Hippocampal formation (tissue), 2 donors: ENCODE data around the gene ASB18.

Source experiments
- DNase-seq, 2 donors: peaks; one replicate each; lab custom pipeline; 2025; lab: John Stamatoyannopoulos, UW

ASB18 gene

DNA sequence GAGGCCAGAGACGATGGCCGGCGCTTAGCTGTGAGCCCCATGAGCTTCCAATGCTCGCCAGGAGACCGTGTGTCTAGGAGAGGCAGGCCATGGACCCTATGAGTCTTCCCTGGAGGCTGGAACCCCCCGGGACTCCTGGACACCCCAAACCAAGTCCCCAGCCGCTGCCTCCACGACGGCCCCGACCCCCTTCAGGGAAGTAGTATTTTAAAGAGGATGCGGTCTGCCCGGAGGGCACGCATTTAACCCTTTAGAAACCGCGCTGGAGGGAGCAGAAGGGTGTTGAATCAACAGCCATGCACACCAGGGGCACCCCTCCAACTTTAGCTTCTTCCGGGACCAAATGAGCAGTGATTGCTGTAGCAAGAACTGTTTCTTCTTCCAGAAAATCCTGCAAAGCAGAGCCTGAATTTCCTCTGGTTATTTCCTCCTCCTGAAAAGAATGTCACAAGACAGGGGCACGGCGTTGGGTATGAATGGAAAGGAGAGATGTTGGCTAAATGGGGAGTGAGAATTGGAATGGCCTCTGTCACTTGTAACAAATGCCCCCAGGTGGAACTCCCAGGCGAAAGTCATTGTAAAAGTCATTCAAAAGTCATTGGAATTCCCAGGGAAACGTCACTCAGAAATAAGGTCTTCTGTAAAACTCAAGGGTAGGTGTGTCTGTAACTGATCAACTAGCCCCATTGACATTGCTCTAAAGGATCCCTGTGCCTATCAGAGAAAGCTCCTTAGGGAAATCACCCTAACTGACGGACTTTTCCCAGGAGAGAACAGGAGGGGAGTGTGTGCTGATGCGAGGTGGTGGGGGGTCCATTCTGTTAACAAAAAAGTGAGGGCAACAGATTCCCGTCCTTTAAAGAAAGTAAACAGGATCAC, 90.2 kb downstream of the ASB18 start:
- no peak for DNase-seq

GRCh38 chr2:236173036-236173728, 91.0 kb downstream of the ASB18 start:
- DNase-seq: no peak

DNA sequence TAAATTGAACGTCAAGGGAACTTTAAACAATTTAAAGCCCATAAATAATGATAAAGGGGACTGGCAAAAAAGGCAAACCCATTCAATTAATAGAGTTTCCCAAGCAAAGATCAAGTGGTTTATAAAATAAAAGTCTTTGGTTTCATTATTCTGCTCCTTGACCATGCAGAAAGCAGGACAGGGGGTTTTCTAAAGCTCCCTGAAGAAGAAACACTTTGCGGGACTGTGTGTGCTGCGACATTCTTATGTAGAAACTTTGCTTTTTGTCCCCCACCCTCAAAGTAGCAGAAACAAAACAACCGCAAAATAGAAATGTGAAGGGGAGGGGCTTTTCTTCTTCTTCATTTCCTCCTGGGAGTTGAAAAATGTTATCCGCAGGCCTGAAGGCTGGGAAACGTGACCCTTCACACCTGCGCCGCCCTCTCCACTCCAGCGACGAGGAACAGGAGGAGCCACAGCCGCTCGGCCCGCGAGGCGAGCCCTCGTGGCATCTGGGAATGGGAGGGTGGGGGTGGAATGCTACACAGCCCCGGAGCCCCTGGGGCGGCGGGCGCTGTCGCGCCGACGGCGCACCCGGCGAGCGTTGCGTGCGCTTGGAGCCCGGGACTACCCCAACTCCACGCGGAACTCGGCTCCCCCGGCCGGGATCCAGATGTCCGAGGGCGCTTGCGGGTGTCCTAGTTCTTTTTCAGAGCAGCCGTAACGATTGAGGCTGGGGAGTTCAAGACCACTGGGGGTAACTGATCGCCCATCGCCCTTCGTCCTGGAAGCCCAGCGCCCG, 91.8 kb downstream of the ASB18 start:
- DNase-seq: no peak

DNA sequence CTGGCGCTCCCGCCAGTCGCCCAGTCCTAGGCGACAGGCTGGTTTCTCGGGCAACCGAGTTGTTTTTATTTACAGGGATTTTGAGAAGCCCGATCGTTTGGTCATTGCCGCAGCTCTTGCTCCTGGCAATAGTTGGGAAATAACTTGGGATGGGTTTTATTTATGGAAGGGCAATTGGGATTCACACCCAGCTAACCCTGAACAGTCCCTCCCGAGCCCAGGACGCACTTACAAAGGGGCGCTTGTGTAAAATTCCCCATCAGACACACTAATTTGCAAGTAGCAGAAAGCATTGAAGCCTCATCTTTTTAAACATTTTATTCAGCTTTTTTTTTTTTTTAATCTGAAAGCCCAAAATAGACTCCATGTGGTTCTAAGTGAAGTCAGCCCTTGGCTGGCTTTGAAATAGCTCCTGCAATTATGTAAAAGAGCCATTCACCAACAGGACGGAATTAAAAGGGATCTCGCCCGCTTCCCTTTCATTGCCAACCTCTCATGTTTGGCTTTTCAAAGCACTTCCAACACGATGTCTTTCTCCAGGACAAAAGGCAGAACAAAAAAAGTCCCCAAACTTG, 92.4 kb downstream of the ASB18 start:
- DNase-seq: no peak

DNA sequence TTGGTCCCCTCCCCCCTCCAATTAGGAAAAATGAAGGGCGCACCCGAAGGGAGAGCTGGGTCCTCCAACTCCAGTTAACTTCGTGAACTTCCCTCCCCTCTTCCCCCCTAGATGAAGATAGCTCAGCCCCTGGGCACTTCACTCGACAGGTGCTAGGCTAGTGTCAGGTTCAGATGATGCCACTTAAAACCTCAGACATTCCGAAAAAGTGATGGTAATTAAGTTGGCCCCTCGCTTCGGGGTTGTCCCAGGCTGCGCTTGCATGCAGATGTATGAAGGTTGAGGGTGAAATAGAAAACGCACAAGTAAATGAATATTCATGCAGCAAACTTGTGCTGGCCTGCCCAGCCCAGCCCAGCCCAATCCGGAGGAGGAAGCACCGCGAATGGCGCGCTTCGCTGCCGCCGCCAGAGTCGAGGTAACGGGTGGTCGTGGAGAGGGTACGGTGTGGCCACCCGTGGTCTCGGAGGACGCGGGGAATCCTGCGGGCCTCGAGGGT, 93.0 kb downstream of the ASB18 start:
- no peak for DNase-seq

GRCh38 chr2:236170590-236171165, 93.5 kb downstream of the ASB18 start:
- DNase-seq: no peak

DNA sequence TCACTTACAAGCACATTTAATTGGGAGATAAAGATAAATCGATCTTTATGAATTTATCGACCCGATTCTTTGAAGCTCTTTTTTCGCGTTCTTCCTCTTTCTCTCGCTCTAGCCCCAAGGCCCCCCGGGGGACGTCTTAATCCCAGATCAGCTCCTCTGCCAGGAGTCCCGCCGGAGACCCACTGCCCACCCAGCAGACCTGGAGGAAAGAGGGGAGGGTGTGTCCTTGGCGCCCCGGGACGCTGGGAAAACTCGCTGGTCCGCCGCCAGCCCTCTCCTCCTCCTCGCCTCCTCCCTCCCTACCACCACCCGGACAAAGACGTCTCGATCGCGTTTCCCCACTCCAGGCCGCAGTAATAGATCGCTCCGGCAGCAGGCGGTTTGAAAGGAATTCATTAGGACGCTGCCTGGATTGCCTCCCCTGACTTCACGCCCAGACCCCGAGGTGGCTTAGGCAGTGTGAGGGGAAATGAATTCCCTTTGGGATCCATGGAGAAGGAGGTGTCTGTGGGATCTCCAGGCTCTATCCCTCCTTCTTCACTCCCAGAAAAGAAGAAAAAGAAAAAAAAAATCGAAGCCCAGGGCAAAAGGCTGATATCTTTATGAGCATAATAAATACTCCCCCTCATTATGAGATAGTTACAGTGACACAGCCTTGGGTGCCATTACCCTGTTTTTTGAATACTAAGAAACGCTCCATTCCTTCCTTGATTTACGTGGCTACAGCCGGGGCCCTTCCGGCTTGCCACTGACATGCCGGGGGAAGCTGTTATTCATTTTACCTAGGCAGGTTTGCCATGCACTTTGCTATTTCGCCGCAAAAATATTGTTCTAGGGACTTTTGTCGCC, 94.2 kb downstream of the ASB18 start:
- no peak for DNase-seq

DNA sequence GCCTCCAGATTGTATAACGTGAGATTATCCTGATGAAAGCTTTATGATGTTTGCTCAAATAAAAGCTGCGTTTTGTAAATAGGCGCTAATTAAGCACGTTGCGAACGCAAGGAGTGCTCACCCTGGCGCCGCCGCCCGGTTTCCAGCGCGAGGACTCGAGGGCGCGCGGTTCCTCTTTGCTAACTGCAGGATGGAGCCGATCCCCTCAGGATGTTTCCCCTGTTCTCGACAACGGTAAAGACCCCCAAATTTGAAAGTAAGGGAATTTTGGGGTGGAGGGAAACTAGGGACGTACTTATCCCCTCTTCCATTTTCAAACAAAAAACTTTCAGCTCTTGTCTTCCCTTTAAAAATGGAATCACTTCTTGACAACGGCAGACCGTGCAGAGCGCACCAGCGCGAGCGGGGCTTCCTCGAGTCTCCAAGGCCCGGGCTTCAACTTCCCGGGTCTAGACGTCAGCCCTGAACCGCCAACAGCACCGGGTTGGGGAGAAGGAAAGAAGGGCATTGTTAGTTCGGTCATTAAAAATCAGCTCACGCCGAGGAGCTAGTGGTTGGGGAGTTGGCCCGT, 95.0 kb downstream of the ASB18 start:
- DNase-seq: no peak

GRCh38 chr2:236168110-236169080, 95.8 kb downstream of the ASB18 start, which contains the start of gene GBX2:
TSS of gene GBX2 (minus strand) at chr2:236168386. CDS start at chr2:236167971, 415 bp downstream.
- no peak for DNase-seq

DNA sequence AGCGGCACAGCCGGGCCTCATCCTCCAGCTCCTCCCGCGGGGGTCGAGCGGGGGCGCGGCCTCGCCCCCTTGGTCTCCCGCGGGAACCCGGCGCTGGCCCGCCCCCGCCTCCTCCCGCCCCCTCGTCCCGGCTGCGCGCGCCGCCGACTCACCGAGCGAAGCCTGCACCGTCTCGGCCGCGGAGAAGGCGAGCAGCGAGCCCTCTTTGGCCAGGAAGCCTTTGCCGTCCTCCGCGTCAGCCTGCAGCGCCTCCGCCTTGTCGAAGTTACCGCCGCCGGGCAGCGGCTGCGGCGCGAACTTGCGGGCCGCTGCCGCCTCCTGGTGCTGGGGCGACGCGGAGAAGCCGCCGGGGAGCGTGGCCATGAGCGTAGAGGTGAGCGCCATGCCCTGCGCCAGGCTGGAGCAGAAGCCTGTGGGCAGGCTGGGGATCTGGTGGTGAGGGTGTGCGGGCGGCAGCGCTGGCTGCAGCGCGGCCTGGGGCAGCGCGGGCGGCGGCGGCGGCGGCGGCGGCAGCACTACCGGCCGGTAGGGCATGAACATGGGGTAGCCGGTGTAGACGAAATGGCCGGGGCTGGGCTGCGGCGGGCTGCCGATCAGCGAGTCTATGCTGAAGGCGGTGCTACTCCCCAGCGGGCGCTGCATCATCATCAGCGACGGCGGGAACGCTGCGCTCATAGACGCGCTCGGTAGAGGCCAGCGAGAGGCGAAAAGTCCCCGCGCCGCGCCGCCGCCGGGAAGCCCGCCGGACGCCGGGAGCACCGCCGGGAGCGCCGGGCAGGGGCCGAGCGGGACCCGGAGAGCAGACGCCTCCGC, 96.7 kb downstream of the ASB18 start:
- DNase-seq: no peak

GRCh38 chr2:236166796-236167296, 97.4 kb downstream of the ASB18 start:
- DNase-seq: no peak

- DNase-seq: no peak
Measured at GRCh38 chr2:236165842-236166795, 98.1 kb downstream of the ASB18 start.

GRCh38 chr2:236164925-236165841, 99.0 kb downstream of the ASB18 start:
- DNase-seq: no peak

DNA sequence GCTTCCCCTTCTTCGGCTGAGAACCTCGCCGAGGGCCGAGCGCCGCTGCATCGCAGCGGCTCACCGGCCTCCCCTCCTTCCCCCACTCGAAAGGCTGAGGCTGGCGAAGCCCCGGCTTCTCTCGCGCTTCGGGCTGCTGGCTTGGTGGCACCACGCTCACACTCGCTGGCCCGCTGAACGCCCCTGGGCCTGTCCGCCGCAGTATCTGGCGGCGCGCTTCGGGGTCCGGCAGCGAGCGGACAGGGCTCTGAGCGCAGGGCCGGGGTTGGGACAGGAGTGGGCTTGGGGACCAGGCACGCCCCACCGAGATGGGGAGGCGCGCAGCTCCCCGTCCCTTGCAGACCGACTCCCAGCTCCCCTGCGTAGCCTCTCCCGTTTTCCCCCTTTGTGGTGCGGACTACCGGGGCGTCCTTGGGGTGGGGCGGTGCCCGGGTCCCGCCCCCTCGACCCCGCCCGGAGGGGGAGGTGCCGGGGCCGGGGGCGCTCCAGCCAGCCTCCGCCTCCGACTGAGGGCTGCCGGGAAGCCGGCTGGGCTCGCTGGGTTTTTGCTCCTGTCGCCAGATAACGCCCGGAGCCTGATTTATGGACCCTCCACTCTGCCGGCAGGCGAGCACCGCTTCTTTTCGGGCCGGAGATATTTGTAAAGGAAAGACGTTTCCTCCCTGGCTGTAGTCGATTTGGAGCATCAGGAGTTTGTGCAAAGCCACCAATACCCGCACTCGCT, 99.8 kb downstream of the ASB18 start:
- no peak for DNase-seq
